GM12878 (cell line): ENCODE data around the gene KCNQ1. TPM values are rescaled to one million over a fixed set of nuclear protein-coding genes. Genes with fewer than 3 reads are reported as not detected.

Experiments used
- ATAC-seq: fragments of 200-7000 bp; cut with Tn5 transposase; 3 replicates; pipeline ENCODE4 v1.9.1; 2020; ENCODE audit warnings: mild to moderate bottlenecking, moderate library complexity
- BruUV-seq: library from RNA; stranded (reverse); fragments of 400-500 nt; replicated peaks from 2 replicates; lab custom pipeline; 2021; lab: Mats Ljungman, UMichigan
- CTCF ChIA-PET: fragments of 300-600 bp; sonication (Branson Sonifier 250); formaldehyde crosslinking; extraction: SDS; loops from one replicate; lab custom pipeline; 2021; ENCODE audit warnings: inconsistent platforms; lab: Yijun Ruan, JAX
- POLR2A ChIA-PET: fragments of 350-600 bp; formaldehyde crosslinking; extraction: SDS; loops from one replicate; lab custom pipeline; 2021; ENCODE audit warnings: inconsistent platforms; lab: Charles Lee
- RAD21 ChIA-PET: fragments of 300-600 bp; sonication (Branson Sonifier 250); formaldehyde crosslinking; loops from one replicate; lab custom pipeline; 2023; ENCODE audit warnings: antibody characterized with exemption; ENCODE audit not compliant: unreplicated experiment; lab: Charles Lee
- SMC1A ChIA-PET: fragments of 300-600 bp; sonication (Branson Sonifier 250); formaldehyde crosslinking; loops from one replicate; lab custom pipeline; 2023; ENCODE audit not compliant: unreplicated experiment, uncharacterized antibody; lab: Charles Lee
- DNase-seq: peaks from one replicate; pipeline ENCODE4 v3.0.0-alpha.2; 2011; ENCODE audit warnings: low read depth, low spot score
- FAIRE-seq: peaks from 3 replicates; lab custom pipeline; 2011; peaks lifted over from hg19 to GRCh38; lab: Jason Lieb, UNC
- H2AFZ ChIP-seq: 2 replicates; pipeline ENCODE4 v1.6.0; 2011; ENCODE audit warnings: low read depth, low read length, control low read depth; ENCODE audit not compliant: control insufficient read depth
- H3K27ac ChIP-seq: 2 replicates; pipeline ENCODE4 v1.5.1; 2011; ENCODE audit warnings: control low read depth; ENCODE audit not compliant: control insufficient read depth, insufficient read depth
- H3K27me3 ChIP-seq, 2 experiments: replicated peaks in 1 of 2; 2 replicates each; pipeline versions ENCODE4 v1.6.0 to v1.6.1; 2011; ENCODE audit warnings: low read length in 1 of 2; ENCODE audit not compliant: control insufficient read depth in 2 of 2, insufficient read depth in 2 of 2
- H3K36me3 ChIP-seq, 2 experiments: 2 replicates each; pipeline ENCODE4 v1.5.1; 2011; ENCODE audit warnings: low read length in 1 of 2; ENCODE audit not compliant: control insufficient read depth in 2 of 2, insufficient read depth in 2 of 2
- H3K4me1 ChIP-seq: 2 replicates; pipeline ENCODE4 v1.6.1; 2011; ENCODE audit warnings: mild to moderate bottlenecking, low read length, moderate library complexity, mixed read lengths; ENCODE audit not compliant: control insufficient read depth, insufficient read depth
- H3K4me2 ChIP-seq: 2 replicates; pipeline ENCODE4 v1.6.0; 2011; ENCODE audit warnings: control low read depth; ENCODE audit not compliant: control insufficient read depth, insufficient read depth
- H3K4me3 ChIP-seq: fragments of 200-600 bp; sonication (generic); 2 replicates; pipeline ENCODE4 v1.5.1; 2016
- H3K79me2 ChIP-seq: 2 replicates; pipeline ENCODE4 v1.6.0; 2011; ENCODE audit warnings: low read length; ENCODE audit not compliant: control insufficient read depth, insufficient read depth
- H3K9ac ChIP-seq: 2 replicates; pipeline ENCODE4 v1.8.0; 2011; ENCODE audit warnings: low read length, control low read depth, mixed read lengths; ENCODE audit not compliant: control insufficient read depth, insufficient read depth
- H3K9me3 ChIP-seq: replicated peaks from 3 replicates; pipeline ENCODE4 v1.5.1; 2011; ENCODE audit warnings: mild to moderate bottlenecking, low read length; ENCODE audit not compliant: control insufficient read depth, insufficient read depth
- H4K20me1 ChIP-seq: 2 replicates; pipeline ENCODE4 v1.6.0; 2011; ENCODE audit not compliant: control insufficient read depth, insufficient read depth
- BMI1 ChIP-seq: fragments of 450-650 bp; IDR thresholded peaks from 2 replicates; pipeline ENCODE4 v1.6.1; 2016; ENCODE audit warnings: mild to moderate bottlenecking, moderate library complexity, borderline replicate concordance
- ELK1 ChIP-seq: IDR thresholded peaks from 2 replicates; pipeline ENCODE4 v1.6.1; 2012; ENCODE audit warnings: low read depth, low read length, improper control_type of control experiment
- EP300 ChIP-seq, 2 experiments: fragments of 150-350 bp in 1 of 2; IDR thresholded peaks; 2 replicates each; pipeline ENCODE4 v1.6.1; 2011 to 2012; ENCODE audit warnings: low read depth in 2 of 2, low read length in 2 of 2, borderline replicate concordance in 1 of 2, improper control_type of control experiment in 1 of 2, inconsistent platforms in 1 of 2; ENCODE audit not compliant: control insufficient read depth in 1 of 2
- IKZF2 ChIP-seq, 2 experiments: fragments of 450-650 bp; IDR thresholded peaks; 2 replicates each; pipeline ENCODE4 v1.6.1; 2017; ENCODE audit warnings: mild to moderate bottlenecking in 2 of 2, moderate library complexity in 2 of 2
- MYC ChIP-seq: IDR thresholded peaks from 2 replicates; pipeline ENCODE4 v1.6.1; 2011; ENCODE audit warnings: mild to moderate bottlenecking, low read length, moderate library complexity, inconsistent platforms; ENCODE audit not compliant: insufficient read depth, insufficient replicate concordance, insufficient read length, severe bottlenecking
- NFIC ChIP-seq: IDR thresholded peaks from 2 replicates; pipeline ENCODE4 v1.6.1; 2012; ENCODE audit warnings: low read depth, mild to moderate bottlenecking, inconsistent platforms, low read length, moderate library complexity
- NR2F1 ChIP-seq: fragments of 450-650 bp; conservative IDR thresholded peaks from 2 replicates; pipeline ENCODE4 v1.6.1; 2017; ENCODE audit warnings: mild to moderate bottlenecking
- PML ChIP-seq: IDR thresholded peaks from 2 replicates; pipeline ENCODE4 v1.6.1; 2012; ENCODE audit warnings: low read length, inconsistent platforms
- RCOR1 ChIP-seq: conservative IDR thresholded peaks from 2 replicates; pipeline ENCODE4 v1.6.1; 2012; ENCODE audit warnings: low read depth, low read length, improper control_type of control experiment
- SKIL ChIP-seq: fragments of 450-650 bp; IDR thresholded peaks from 2 replicates; pipeline ENCODE4 v1.6.1; 2017; ENCODE audit warnings: mild to moderate bottlenecking, low read depth, inconsistent platforms; ENCODE audit not compliant: poor library complexity, severe bottlenecking
- SMC3 ChIP-seq: IDR thresholded peaks from 2 replicates; pipeline ENCODE4 v1.6.1; 2011; ENCODE audit warnings: low read length, improper control_type of control experiment, borderline replicate concordance
- WRNIP1 ChIP-seq: IDR thresholded peaks from 2 replicates; pipeline ENCODE4 v1.6.1; 2011; ENCODE audit warnings: low read depth, low read length, improper control_type of control experiment, borderline replicate concordance
- WGBS: methylation state at CpG from one replicate; pipeline ENCODE4 v1.1.6; 2016; ENCODE audit warnings: low lambda C conversion rate; ENCODE audit not compliant: insufficient replicate concordance, insufficient coverage; ENCODE audit errors: missing lambda C conversion rate; 5-methylcytosine and 5-hydroxymethylcytosine counted together
- in situ Hi-C: fragments of 300-500 bp; cut with MboI; formaldehyde crosslinking; loops from 9 replicates; pipeline ENCODE4 v1.14.3; 2018; ENCODE audit warnings: mixed read lengths
- intact Hi-C: fragments of 100-400 bp; cut with micrococcal nuclease; formaldehyde crosslinking; loops from one replicate; pipeline ENCODE4 v1.14.2; 2022; ENCODE audit not compliant: unreplicated experiment
- polyA plus RNA-seq, 11 experiments: library from polyadenylated mRNA; depleted of rRNA in 4 of 11; unstranded in 6 of 11; stranded (reverse) in 5 of 11; fragments of >200 nt; fragmentation: Nextera tagmentation in 4 of 11; fragmentation: Illumina TruSeq in 1 of 11; extraction: Ambion mirVana in 4 of 11; extraction: Trizol in 1 of 11; gene quantifications; 1 replicate in 1 of 11; 2 replicates in 10 of 11; pipeline versions ENCODE4 v1.2.1 to v1.2.3, GENCODE V29; 2011 to 2016; ENCODE audit warnings: inconsistent platforms in 2 of 11, missing spikeins in 2 of 11, low read depth in 1 of 11
- total RNA-seq, 4 experiments: library from RNA; depleted of rRNA in 3 of 4; stranded (reverse); fragments of >200 nt in 3 of 4; fragmentation: Illumina TruSeq in 1 of 4; extraction: Trizol in 1 of 4; gene quantifications; 2 replicates each; pipeline versions ENCODE4 v1.2.1 to v1.2.3, GENCODE V29; 2013 to 2021
- TF ChIP-seq, protein P1 (sequence below): fragments of 450-650 bp; IDR thresholded peaks from 2 replicates; pipeline ENCODE4 v1.6.1; 2016; ENCODE audit warnings: mild to moderate bottlenecking, moderate library complexity, borderline replicate concordance

KCNQ1 gene
- total and polyA plus RNA-seq, 10 of the 15 experiments (the other 5 are each of a cell fraction or from before 2014, with no cell fraction given): 0.03 to 0.15 (median 0.12) TPM; not detected in 7

- TF ChIP-seq EP300 (IDR thresholded peaks at IDR 0.05; ENCODE audit: borderline replicate concordance in 1 of 2, control insufficient read depth in 1 of 2, low read depth in 2 of 2, low read length in 2 of 2) (no peak), BMI1 (no peak), NFIC (no peak), RCOR1 (no peak)
Measured at GRCh38 chr11:2449548-2450320, 4.9 kb downstream of the KCNQ1 start (continued).

DNA sequence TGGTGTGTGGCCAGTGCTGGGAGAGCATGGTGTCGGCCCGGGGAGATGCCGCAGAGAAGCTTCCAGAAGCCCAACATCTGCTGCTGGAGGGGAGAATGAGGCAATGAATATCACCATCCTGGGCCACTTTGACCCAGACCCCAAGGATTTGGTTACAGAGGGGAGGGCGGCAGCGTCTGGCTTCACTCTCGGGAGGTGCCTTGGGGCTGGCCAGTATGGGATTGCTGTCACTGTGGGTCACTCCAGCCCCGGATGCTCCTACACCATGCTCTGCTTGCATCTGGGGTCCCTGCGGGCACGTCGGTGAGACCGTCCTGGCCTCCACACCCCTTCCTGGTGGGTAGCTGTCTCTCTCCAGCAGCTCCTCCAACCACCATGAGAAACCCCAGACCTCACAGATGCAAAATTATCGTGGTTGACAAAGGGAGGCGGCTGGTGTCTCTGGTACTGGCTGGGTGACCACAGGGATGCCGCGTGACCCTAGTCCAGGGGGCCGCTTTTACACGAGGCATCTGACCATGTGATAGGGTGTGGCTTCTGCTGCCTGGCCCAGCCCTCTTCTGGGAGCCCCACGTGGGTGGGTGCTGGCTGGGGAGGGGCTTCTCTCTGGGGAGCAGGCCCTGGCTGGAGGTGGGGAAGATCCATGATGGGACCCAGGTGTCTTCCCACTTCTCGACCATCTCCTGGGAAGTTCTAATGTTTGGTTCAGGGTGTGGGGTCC lies 5.7 kb downstream of the KCNQ1 start:
- Histone ChIP-seq H3K4me1 (no peaks in the 10 kb centered on the region), H4K20me1 (no peaks in the 10 kb centered on the region), H3K9ac (no peak overlapping the region), H3K27me3 (peaks cover 0 to 5% of the 10 kb centered on the region in 2 experiments; a peak in 2 of 4 replicates), H3K36me3 (no peaks in the 10 kb centered on the region), H2AFZ (no peak overlapping the region), H3K4me2 (no peak overlapping the region), H3K27ac (no peak overlapping the region), H3K9me3 (no peaks in the 10 kb centered on the region; the same call in 2 of the 3 replicates), H3K79me2 (no peaks in the 10 kb centered on the region), H3K4me3 (no peak overlapping the region)
- intact Hi-C loops: no loop called here
- CTCF ChIA-PET: no interaction called here
- in situ Hi-C loops: no loop called here
- SMC1A ChIA-PET: no interaction called here
- DNase-seq (no peak), FAIRE-seq (no peak), ATAC-seq (no peak)
- WGBS: 41% methylated on average over 19 of the region's 19 CpGs
- no TSS peak for BruUV-seq
- RAD21 ChIA-PET: no interaction called here
- POLR2A ChIA-PET: no interaction called here
- TF ChIP-seq NR2F1 (no peak), SKIL (no peak), ELK1 (no peak), MYC (no peak), SMC3 (no peak), IKZF2 (IDR thresholded peaks at IDR 0.05) (no peak), PML (no peak), WRNIP1 (no peak)
- TF ChIP-seq, protein P1, sequence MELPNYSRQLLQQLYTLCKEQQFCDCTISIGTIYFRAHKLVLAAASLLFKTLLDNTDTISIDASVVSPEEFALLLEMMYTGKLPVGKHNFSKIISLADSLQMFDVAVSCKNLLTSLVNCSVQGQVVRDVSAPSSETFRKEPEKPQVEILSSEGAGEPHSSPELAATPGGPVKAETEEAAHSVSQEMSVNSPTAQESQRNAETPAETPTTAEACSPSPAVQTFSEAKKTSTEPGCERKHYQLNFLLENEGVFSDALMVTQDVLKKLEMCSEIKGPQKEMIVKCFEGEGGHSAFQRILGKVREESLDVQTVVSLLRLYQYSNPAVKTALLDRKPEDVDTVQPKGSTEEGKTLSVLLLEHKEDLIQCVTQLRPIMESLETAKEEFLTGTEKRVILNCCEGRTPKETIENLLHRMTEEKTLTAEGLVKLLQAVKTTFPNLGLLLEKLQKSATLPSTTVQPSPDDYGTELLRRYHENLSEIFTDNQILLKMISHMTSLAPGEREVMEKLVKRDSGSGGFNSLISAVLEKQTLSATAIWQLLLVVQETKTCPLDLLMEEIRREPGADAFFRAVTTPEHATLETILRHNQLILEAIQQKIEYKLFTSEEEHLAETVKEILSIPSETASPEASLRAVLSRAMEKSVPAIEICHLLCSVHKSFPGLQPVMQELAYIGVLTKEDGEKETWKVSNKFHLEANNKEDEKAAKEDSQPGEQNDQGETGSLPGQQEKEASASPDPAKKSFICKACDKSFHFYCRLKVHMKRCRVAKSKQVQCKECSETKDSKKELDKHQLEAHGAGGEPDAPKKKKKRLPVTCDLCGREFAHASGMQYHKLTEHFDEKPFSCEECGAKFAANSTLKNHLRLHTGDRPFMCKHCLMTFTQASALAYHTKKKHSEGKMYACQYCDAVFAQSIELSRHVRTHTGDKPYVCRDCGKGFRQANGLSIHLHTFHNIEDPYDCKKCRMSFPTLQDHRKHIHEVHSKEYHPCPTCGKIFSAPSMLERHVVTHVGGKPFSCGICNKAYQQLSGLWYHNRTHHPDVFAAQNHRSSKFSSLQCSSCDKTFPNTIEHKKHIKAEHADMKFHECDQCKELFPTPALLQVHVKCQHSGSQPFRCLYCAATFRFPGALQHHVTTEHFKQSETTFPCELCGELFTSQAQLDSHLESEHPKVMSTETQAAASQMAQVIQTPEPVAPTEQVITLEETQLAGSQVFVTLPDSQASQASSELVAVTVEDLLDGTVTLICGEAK: no peak
